ENCODE data around the gene AXIN1.
"Not testable (repeated sequence)": the region's sequence is repeated elsewhere in the genome, so short reads cannot be mapped to it uniquely, and the experiment has no call there.

AXIN1 gene

DNA sequence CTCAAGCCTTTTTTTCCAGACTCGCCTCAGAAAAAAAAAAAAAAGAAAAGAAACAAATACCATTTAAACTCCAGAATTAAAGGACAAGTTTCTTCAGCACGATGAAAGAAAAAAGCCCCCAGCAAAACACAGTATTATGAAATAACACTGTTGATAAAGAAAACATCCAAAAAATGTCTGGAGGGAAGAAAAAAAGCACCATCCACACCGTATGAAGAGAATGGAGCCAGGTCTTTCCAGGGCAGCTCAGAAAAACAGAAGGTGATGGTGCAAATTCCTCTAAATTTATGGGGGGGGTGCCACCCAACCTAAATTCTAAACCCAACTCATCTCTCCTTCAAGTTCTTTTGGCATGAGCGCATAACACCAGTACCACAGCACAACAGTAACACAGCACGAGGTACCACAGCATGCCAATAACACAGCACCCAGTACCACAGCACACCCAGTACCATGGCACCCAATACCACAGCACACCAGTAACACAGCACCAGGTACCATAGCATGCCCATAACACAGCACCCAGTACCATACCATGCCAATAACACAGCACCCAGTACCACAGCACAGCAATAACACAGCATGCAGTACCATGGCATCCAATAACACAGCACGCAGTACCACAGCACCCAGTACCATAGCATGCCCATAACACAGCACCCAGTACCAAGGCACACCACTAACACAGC is 19.0 kb downstream of the AXIN1 start:
- H3K36me3 ChIP-seq (ENCODE audit: insufficient read depth, low read length) = no peaks in the 10 kb centered on the region
- H3K27me3 ChIP-seq (ENCODE audit: control insufficient read depth in 1 of 2, insufficient read depth in 2 of 2, low read length in 2 of 2) = no peaks in the 10 kb centered on the region
- peaks cover 6% of the 10 kb centered on the region for H3K4me1 ChIP-seq (ENCODE audit: insufficient read depth, low read length)
- H3K27ac ChIP-seq (ENCODE audit: low read depth, low read length) = no peak overlapping the region
- no peak overlapping the region for H3K4me3 ChIP-seq (ENCODE audit: low read depth in 1 of 2, low read length in 2 of 2)
- no peaks in the 10 kb centered on the region for H3K9me3 ChIP-seq (ENCODE audit: low read length)
- no peak overlapping the region for H3K9ac ChIP-seq (ENCODE audit: low read length)

DNA sequence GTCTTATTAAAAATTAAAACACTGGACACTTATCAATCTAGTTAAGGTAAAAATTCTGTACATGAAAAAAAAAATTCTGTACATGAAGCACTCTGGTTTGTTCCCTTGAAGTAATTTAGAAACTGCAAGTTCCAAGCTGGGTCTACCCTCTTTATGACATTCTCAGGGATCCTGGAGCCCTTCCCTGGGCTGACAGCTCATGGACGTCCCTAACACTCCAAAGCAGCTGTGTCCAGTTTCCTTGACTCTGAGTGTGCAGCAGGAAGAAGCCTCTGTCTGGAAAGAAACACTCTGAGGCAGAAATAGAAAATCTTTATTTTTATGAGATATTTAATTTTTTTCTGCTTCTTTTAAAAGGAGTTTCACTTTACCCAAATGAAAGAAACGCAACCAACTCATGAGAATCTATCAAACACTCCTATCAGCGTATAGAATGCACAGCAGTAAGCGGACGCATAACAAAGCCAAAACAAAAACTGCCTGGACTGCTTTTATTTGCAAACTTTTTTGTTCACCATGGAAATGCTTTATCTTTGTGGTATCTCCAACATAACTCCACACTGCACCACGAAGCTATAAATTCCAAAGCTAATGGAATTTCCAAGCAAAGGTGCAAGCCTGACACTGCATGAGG is 21.2 kb downstream of the AXIN1 start:
- H3K27me3 ChIP-seq (ENCODE audit: control insufficient read depth in 1 of 2, insufficient read depth in 2 of 2, low read length in 2 of 2); H3K36me3 ChIP-seq (ENCODE audit: insufficient read depth, low read length); H3K27ac ChIP-seq (ENCODE audit: low read depth, low read length); H3K9ac ChIP-seq (ENCODE audit: low read length); H3K9me3 ChIP-seq (ENCODE audit: low read length); H3K4me3 ChIP-seq (ENCODE audit: low read depth in 1 of 2, low read length in 2 of 2); H3K4me1 ChIP-seq (ENCODE audit: insufficient read depth, low read length): not testable (repeated sequence)

DNA sequence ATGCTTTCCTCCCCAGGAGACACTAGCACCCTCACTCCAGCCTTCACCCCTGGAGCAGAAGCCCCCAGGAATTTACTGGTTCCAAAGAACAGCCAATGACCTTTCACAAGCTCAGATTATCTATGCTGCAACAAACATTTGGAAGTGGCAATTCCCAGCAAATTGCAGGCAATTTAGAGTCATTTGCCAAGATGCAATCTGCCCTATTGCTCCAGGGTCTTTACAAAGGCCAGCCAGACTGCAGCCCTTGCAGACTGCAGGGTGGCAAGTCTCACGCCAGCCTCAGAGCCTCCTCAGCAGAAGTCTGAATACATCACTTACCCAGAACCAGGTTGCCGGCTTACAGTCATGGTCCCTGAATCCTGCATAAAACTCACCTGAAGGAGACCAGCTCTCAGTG is 21.8 kb downstream of the AXIN1 start:
- H3K27me3 ChIP-seq (ENCODE audit: control insufficient read depth in 1 of 2, insufficient read depth in 2 of 2, low read length in 2 of 2) = no peaks in the 10 kb centered on the region
- no peak overlapping the region for H3K27ac ChIP-seq (ENCODE audit: low read depth, low read length)
- no peaks in the 10 kb centered on the region for H3K36me3 ChIP-seq (ENCODE audit: insufficient read depth, low read length)
- no peak overlapping the region for H3K9ac ChIP-seq (ENCODE audit: low read length)
- no peaks in the 10 kb centered on the region for H3K9me3 ChIP-seq (ENCODE audit: low read length)
- H3K4me1 ChIP-seq (ENCODE audit: insufficient read depth, low read length) = peaks cover 6% of the 10 kb centered on the region
- no peak overlapping the region for H3K4me3 ChIP-seq (ENCODE audit: low read depth in 1 of 2, low read length in 2 of 2)

DNA sequence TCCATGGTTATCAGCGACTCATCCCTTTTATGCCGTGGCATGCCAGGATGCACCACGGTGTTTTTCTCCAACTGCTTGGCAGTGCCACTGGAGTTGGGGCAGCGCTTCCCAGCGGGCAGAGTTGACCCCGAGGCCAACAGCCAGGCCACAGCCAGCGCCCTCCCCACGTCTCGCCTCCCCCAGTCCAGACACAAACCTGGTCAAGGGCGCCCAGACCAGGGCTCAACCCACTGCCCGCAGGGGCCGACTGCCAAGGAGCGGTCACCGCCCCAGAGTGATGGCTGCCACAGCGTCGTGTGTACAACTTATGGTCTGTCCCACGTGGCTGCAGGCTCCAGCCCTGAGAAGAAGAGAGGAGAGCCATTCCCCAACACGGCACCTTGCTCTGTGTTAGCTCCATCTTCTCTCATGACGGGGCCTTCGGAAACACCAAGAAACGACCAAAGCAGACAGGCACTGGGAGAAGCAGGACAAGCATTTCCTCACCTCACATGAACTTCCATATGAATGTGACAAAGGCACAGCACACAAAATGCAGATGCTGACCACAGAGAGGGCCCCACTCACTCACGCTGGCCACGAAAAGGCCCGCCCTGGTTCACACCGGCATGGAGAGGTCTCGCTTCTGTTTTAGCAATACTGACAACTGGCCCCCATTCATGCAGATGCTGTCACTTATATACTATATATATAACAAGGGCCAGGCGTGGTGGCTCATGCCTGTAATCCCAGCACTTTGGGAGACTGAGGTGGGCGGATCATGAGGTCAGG is 27.0 kb downstream of the AXIN1 start:
- no peak overlapping the region for H3K4me3 ChIP-seq (ENCODE audit: low read depth in 1 of 2, low read length in 2 of 2)

DNA sequence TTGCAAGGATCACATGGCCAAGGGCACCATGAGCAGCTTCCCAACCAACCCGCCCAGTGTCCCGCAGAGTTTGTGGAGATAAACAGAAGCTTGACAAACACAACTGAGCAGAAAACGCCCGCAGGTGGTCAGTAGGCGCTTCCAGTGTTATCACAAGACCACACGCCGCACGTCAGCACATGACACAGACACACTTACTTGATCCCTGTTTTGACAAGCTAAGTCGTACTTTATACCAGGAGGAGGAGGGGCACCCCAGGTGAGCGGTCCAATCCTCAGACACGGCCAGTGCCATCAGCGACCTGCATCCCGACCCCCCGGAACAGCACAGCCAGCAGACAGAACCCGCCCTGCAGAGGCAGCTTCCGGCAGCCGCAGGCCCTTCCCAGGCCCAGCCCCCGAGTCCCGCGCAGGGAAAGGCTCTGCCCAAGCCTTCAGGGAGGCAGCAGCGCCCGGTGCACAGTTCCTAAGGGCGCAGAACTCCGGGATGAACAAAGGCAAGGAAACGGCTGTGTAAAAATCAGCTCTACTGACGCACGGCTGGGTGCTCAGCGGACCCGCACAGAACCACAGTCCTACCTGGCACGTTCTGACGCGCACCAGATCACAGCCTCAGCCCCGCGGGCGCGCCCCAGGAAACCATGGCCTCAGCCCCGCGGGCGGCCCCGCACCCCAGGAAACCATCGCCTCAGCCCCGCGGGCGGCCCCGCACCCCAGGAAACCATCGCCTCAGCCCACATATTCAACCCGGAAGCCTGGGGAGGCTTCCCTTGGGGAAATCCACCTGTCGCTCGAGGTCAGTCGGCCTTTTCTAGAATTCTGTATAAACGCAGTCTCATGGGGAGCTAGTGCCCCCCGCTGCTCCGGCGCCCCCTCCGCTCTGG is 27.8 kb downstream of the AXIN1 start:
- no peak overlapping the region for H3K4me3 ChIP-seq (ENCODE audit: low read depth in 1 of 2, low read length in 2 of 2)
- no peaks in the 10 kb centered on the region for H3K36me3 ChIP-seq (ENCODE audit: insufficient read depth, low read length)
- no peaks in the 10 kb centered on the region for H3K27me3 ChIP-seq (ENCODE audit: control insufficient read depth in 1 of 2, insufficient read depth in 2 of 2, low read length in 2 of 2)
- H3K9me3 ChIP-seq (ENCODE audit: low read length) = no peaks in the 10 kb centered on the region
- H3K4me1 ChIP-seq (ENCODE audit: insufficient read depth, low read length) = peaks cover 4% of the 10 kb centered on the region
- H3K27ac ChIP-seq (ENCODE audit: low read depth, low read length) = no peak overlapping the region
- H3K9ac ChIP-seq (ENCODE audit: low read length) = no peak overlapping the region

More for the DNA sequence above, 27.0 kb downstream of the AXIN1 start:
- H3K36me3 ChIP-seq (ENCODE audit: insufficient read depth, low read length) = no peaks in the 10 kb centered on the region
- no peaks in the 10 kb centered on the region for H3K9me3 ChIP-seq (ENCODE audit: low read length)
- peaks cover 4% of the 10 kb centered on the region for H3K4me1 ChIP-seq (ENCODE audit: insufficient read depth, low read length)
- H3K9ac ChIP-seq (ENCODE audit: low read length) = no peak overlapping the region
- H3K27ac ChIP-seq (ENCODE audit: low read depth, low read length) = no peak overlapping the region
- no peaks in the 10 kb centered on the region for H3K27me3 ChIP-seq (ENCODE audit: control insufficient read depth in 1 of 2, insufficient read depth in 2 of 2, low read length in 2 of 2)

DNA sequence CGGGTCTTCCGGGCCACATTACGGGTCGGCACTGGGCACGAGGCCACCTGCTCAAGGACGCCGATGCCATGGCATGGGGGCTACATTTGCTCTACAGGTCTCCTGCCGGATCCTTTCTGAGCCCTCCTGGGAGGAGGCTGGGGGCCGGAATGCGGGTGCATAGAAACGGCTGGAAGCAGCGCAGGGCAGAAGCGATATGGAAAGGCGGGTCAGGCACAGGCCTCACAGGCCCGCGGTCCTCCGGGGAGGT is 28.4 kb downstream of the AXIN1 start:
- Histone ChIP-seq H3K9me3 (ENCODE audit: low read length) (no peaks in the 10 kb centered on the region), H3K36me3 (ENCODE audit: insufficient read depth, low read length) (no peaks in the 10 kb centered on the region), H3K9ac (ENCODE audit: low read length) (no peak overlapping the region), H3K27ac (ENCODE audit: low read depth, low read length) (no peak overlapping the region), H3K27me3 (ENCODE audit: control insufficient read depth in 1 of 2, insufficient read depth in 2 of 2, low read length in 2 of 2) (no peaks in the 10 kb centered on the region), H3K4me3 (ENCODE audit: low read depth in 1 of 2, low read length in 2 of 2) (no peak overlapping the region), H3K4me1 (ENCODE audit: insufficient read depth, low read length) (peaks cover 4% of the 10 kb centered on the region)

DNA sequence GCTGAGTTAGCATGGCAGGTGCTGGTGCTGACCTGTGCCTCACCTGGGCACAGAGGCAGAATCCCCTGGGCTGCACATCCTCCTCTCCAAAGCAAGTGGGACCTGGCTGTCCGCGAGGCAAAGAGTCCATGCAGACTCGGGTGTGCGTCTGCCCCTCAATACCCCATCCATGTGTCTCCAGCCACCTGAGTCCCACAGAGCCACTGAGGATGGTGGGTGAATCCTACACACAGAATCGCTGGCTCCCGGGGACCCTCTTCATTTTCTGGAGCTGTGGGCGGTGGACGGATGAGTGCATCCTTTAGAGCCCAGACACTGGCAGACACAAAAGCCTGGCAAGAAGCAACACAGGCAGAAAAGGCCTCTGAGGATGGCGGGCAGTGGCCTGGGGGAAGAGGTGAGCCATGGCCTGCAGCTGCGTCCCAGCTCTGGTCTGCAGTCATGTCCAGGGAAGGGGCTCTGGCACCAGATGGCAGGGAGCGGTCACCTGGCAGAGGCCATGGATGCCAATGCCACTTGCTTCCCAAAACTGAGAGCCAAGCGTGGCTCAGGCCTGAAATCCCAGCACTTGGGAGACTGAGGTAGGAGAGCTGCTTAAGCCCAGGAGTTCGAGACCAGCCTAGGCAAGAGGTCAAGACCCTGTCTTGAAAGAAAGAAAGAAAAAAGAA is 29.9 kb downstream of the AXIN1 start:
- H3K27ac ChIP-seq (ENCODE audit: low read depth, low read length) = no peak overlapping the region

DNA sequence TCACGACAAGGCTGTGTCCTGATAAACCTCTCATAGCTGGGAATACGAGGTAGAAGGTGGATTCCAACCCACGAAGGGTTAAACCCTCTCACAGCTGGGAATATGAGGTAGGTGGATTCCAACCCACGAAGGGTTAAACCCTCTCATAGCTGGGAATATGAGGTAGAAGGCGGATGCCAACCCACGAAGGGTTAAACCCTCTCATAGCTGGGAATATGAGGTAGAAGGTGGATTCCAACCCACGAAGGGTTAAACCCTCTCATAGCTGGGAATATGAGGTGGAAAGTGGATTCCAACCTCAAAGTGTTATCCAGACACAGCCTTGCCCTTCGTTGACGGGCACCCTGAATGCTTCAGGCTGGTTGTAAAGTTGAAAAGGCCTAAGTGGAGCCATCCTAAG is 31.0 kb downstream of the AXIN1 start:
- no peaks in the 10 kb centered on the region for H3K9me3 ChIP-seq (ENCODE audit: low read length)
- H3K27ac ChIP-seq (ENCODE audit: low read depth, low read length) = no peak overlapping the region
- no peaks in the 10 kb centered on the region for H3K36me3 ChIP-seq (ENCODE audit: insufficient read depth, low read length)
- peaks cover 4% of the 10 kb centered on the region for H3K4me1 ChIP-seq (ENCODE audit: insufficient read depth, low read length)
- H3K4me3 ChIP-seq (ENCODE audit: low read depth in 1 of 2, low read length in 2 of 2) = no peak overlapping the region
- no peaks in the 10 kb centered on the region for H3K27me3 ChIP-seq (ENCODE audit: control insufficient read depth in 1 of 2, insufficient read depth in 2 of 2, low read length in 2 of 2)
- H3K9ac ChIP-seq (ENCODE audit: low read length) = no peak overlapping the region

More for the DNA sequence above, 29.9 kb downstream of the AXIN1 start:
- H3K27me3 ChIP-seq (ENCODE audit: control insufficient read depth in 1 of 2, insufficient read depth in 2 of 2, low read length in 2 of 2) = no peaks in the 10 kb centered on the region
- H3K36me3 ChIP-seq (ENCODE audit: insufficient read depth, low read length) = no peaks in the 10 kb centered on the region
- H3K4me1 ChIP-seq (ENCODE audit: insufficient read depth, low read length) = peaks cover 4% of the 10 kb centered on the region
- no peaks in the 10 kb centered on the region for H3K9me3 ChIP-seq (ENCODE audit: low read length)
- H3K9ac ChIP-seq (ENCODE audit: low read length) = no peak overlapping the region
- H3K4me3 ChIP-seq (ENCODE audit: low read depth in 1 of 2, low read length in 2 of 2) = no peak overlapping the region

DNA sequence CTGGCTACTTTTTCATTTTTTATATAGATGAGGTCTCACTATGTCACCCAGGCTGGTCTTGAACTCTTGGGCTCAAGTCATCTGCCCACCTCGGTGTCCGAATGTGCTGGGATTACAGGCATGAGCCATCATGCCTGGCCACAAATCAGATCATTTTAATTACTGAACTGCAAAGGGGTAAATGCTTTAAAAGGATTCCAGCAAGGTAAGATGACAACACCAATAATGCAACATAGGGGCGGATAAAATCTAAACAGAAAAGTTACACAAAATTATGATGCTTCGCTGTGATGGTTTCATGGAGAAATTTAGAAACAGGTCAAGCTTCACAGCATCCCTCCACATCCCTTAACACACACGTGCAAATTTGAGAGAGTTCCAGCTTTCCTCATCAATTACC is 32.3 kb downstream of the AXIN1 start:
- no peaks in the 10 kb centered on the region for H3K4me1 ChIP-seq (ENCODE audit: insufficient read depth, low read length)
- no peaks in the 10 kb centered on the region for H3K27me3 ChIP-seq (ENCODE audit: control insufficient read depth in 1 of 2, insufficient read depth in 2 of 2, low read length in 2 of 2)
- no peak overlapping the region for H3K4me3 ChIP-seq (ENCODE audit: low read depth in 1 of 2, low read length in 2 of 2)
- H3K9me3 ChIP-seq (ENCODE audit: low read length) = no peaks in the 10 kb centered on the region
- H3K27ac ChIP-seq (ENCODE audit: low read depth, low read length) = no peak overlapping the region
- no peak overlapping the region for H3K9ac ChIP-seq (ENCODE audit: low read length)
- no peaks in the 10 kb centered on the region for H3K36me3 ChIP-seq (ENCODE audit: insufficient read depth, low read length)

DNA sequence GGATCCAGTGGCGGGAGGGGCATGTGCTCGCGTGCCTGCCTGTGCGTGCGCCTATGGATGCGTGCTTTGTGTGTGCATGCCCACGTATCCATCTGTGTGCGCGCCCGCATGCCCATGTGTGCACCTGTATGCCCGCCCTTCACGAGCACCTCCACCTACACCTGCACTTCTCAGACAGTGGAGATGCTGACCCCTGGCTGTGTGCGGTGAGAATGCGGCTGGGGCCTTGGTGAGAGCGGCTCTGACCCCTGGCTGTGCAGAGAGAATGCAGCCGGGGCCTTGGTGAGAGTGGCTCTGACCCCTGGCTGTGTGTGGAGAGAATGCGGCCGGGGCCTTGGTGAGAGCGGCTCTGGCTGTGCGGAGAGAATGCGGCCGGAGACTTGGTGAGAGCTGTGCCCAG is 33.9 kb downstream of the AXIN1 start:
- no peak overlapping the region for H3K27ac ChIP-seq (ENCODE audit: low read depth, low read length)
- H3K4me3 ChIP-seq (ENCODE audit: low read depth in 1 of 2, low read length in 2 of 2) = no peak overlapping the region
- no peaks in the 10 kb centered on the region for H3K4me1 ChIP-seq (ENCODE audit: insufficient read depth, low read length)
- H3K36me3 ChIP-seq (ENCODE audit: insufficient read depth, low read length) = peaks cover 7% of the 10 kb centered on the region
- H3K27me3 ChIP-seq (ENCODE audit: control insufficient read depth in 1 of 2, insufficient read depth in 2 of 2, low read length in 2 of 2) = no peaks in the 10 kb centered on the region
- H3K9ac ChIP-seq (ENCODE audit: low read length) = no peak overlapping the region
- H3K9me3 ChIP-seq (ENCODE audit: low read length) = no peaks in the 10 kb centered on the region

DNA sequence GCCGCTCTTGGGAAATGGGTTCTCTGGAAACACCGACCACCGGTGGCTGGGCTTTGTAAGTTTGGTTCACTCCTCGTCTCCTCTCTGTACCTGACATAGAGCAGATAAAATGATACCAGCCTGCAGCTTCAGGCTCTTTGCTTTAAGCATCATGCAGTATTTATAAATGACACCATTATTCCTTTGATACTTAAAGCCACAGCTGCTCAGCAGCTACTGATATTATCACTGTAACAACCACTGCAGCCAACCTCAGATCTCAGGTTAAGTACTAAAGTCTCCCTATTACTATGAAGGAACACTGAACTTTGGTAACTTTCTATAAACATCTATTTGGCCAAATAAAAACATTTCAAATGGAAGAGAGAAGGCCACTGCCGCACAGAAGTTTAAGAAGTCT is 34.9 kb downstream of the AXIN1 start:
- Histone ChIP-seq H3K27me3 (ENCODE audit: control insufficient read depth in 1 of 2, insufficient read depth in 2 of 2, low read length in 2 of 2) (no peaks in the 10 kb centered on the region), H3K36me3 (ENCODE audit: insufficient read depth, low read length) (peaks cover 14% of the 10 kb centered on the region), H3K4me1 (ENCODE audit: insufficient read depth, low read length) (no peaks in the 10 kb centered on the region), H3K9ac (ENCODE audit: low read length) (no peak overlapping the region), H3K4me3 (ENCODE audit: low read depth in 1 of 2, low read length in 2 of 2) (no peak overlapping the region), H3K9me3 (ENCODE audit: low read length) (no peaks in the 10 kb centered on the region), H3K27ac (ENCODE audit: low read depth, low read length) (no peak overlapping the region)
